ENCODE results near the gene TEX44. TPM values are rescaled to one million over a fixed set of nuclear protein-coding genes. Genes with fewer than 3 reads are reported as not detected.

Gene TEX44
- total and polyA plus RNA-seq, 9 of the 15 experiments (the other 6 are each of a cell fraction or from before 2014, with no cell fraction given) = not detected

DNA sequence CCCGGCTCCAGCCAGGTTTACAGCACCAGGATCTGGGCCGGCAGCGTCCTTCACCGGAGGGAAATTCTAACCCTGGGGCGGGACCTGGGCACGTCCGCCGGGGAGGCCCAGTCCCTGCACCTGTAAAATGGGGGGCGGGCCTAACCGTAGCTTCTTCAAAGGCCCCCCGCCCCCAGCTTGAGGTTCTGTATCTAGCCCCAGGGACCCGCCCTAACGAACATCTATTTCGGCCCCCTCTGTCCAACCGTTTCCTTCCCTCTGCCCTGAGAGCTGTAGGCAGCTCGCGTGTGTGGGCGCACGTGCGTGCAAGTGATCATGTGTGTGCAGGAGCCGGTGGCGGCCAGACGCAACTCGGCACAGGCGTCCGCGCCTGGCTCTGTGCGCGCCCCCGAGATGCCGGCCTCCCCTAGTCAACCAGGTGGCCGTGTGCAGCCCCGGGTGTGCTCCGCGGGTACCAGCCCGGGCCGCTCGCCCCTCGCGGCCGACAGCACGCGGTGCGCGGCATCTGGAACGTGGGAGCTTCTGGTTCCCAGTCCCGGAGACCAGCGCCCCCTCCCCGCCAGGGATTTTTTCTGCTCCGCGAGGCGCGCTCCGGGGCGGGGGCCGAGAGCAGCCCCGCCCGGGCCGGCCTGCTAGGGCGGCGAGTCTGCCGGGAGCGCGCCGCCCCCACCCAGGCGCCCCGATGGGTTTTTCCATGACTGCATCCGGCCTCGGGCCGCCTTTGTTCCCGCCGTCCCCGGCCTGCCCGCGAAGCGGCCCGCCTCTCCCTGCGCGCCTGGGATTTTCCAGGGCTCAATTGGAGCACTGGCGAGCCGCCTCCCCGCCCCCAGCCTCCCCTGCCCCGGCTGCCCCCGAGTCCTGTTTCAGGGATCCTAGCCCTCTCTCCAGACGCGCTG lies 21.2 kb downstream of the TEX44 start (continued):
- TF ChIP-seq, protein P1, sequence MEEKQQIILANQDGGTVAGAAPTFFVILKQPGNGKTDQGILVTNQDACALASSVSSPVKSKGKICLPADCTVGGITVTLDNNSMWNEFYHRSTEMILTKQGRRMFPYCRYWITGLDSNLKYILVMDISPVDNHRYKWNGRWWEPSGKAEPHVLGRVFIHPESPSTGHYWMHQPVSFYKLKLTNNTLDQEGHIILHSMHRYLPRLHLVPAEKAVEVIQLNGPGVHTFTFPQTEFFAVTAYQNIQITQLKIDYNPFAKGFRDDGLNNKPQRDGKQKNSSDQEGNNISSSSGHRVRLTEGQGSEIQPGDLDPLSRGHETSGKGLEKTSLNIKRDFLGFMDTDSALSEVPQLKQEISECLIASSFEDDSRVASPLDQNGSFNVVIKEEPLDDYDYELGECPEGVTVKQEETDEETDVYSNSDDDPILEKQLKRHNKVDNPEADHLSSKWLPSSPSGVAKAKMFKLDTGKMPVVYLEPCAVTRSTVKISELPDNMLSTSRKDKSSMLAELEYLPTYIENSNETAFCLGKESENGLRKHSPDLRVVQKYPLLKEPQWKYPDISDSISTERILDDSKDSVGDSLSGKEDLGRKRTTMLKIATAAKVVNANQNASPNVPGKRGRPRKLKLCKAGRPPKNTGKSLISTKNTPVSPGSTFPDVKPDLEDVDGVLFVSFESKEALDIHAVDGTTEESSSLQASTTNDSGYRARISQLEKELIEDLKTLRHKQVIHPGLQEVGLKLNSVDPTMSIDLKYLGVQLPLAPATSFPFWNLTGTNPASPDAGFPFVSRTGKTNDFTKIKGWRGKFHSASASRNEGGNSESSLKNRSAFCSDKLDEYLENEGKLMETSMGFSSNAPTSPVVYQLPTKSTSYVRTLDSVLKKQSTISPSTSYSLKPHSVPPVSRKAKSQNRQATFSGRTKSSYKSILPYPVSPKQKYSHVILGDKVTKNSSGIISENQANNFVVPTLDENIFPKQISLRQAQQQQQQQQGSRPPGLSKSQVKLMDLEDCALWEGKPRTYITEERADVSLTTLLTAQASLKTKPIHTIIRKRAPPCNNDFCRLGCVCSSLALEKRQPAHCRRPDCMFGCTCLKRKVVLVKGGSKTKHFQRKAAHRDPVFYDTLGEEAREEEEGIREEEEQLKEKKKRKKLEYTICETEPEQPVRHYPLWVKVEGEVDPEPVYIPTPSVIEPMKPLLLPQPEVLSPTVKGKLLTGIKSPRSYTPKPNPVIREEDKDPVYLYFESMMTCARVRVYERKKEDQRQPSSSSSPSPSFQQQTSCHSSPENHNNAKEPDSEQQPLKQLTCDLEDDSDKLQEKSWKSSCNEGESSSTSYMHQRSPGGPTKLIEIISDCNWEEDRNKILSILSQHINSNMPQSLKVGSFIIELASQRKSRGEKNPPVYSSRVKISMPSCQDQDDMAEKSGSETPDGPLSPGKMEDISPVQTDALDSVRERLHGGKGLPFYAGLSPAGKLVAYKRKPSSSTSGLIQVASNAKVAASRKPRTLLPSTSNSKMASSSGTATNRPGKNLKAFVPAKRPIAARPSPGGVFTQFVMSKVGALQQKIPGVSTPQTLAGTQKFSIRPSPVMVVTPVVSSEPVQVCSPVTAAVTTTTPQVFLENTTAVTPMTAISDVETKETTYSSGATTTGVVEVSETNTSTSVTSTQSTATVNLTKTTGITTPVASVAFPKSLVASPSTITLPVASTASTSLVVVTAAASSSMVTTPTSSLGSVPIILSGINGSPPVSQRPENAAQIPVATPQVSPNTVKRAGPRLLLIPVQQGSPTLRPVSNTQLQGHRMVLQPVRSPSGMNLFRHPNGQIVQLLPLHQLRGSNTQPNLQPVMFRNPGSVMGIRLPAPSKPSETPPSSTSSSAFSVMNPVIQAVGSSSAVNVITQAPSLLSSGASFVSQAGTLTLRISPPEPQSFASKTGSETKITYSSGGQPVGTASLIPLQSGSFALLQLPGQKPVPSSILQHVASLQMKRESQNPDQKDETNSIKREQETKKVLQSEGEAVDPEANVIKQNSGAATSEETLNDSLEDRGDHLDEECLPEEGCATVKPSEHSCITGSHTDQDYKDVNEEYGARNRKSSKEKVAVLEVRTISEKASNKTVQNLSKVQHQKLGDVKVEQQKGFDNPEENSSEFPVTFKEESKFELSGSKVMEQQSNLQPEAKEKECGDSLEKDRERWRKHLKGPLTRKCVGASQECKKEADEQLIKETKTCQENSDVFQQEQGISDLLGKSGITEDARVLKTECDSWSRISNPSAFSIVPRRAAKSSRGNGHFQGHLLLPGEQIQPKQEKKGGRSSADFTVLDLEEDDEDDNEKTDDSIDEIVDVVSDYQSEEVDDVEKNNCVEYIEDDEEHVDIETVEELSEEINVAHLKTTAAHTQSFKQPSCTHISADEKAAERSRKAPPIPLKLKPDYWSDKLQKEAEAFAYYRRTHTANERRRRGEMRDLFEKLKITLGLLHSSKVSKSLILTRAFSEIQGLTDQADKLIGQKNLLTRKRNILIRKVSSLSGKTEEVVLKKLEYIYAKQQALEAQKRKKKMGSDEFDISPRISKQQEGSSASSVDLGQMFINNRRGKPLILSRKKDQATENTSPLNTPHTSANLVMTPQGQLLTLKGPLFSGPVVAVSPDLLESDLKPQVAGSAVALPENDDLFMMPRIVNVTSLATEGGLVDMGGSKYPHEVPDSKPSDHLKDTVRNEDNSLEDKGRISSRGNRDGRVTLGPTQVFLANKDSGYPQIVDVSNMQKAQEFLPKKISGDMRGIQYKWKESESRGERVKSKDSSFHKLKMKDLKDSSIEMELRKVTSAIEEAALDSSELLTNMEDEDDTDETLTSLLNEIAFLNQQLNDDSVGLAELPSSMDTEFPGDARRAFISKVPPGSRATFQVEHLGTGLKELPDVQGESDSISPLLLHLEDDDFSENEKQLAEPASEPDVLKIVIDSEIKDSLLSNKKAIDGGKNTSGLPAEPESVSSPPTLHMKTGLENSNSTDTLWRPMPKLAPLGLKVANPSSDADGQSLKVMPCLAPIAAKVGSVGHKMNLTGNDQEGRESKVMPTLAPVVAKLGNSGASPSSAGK (IDR thresholded peaks at IDR 0.05) = peak; percentile 93
- no peak for TF ChIP-seq RFX1 (IDR thresholded peaks at IDR 0.05)
- TF ChIP-seq TRIM24 (IDR thresholded peaks at IDR 0.05) = no peak
- no peak for TF ChIP-seq SNIP1 (IDR thresholded peaks at IDR 0.05; ENCODE audit: low read depth)
- peak; percentile 68 for TF ChIP-seq RBFOX2 (IDR thresholded peaks at IDR 0.05; ENCODE audit: low read depth, low read length)
- TF ChIP-seq, protein P2, sequence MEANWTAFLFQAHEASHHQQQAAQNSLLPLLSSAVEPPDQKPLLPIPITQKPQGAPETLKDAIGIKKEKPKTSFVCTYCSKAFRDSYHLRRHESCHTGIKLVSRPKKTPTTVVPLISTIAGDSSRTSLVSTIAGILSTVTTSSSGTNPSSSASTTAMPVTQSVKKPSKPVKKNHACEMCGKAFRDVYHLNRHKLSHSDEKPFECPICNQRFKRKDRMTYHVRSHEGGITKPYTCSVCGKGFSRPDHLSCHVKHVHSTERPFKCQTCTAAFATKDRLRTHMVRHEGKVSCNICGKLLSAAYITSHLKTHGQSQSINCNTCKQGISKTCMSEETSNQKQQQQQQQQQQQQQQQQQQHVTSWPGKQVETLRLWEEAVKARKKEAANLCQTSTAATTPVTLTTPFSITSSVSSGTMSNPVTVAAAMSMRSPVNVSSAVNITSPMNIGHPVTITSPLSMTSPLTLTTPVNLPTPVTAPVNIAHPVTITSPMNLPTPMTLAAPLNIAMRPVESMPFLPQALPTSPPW (CRISPR knock-in tag; IDR thresholded peaks at IDR 0.05) = peak; percentile 33; the same call in 1 of the 2 replicates
- TF ChIP-seq, protein P3, sequence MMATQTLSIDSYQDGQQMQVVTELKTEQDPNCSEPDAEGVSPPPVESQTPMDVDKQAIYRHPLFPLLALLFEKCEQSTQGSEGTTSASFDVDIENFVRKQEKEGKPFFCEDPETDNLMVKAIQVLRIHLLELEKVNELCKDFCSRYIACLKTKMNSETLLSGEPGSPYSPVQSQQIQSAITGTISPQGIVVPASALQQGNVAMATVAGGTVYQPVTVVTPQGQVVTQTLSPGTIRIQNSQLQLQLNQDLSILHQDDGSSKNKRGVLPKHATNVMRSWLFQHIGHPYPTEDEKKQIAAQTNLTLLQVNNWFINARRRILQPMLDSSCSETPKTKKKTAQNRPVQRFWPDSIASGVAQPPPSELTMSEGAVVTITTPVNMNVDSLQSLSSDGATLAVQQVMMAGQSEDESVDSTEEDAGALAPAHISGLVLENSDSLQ (IDR thresholded peaks at IDR 0.05) = no peak
- no peak for TF ChIP-seq EP300 (IDR thresholded peaks at IDR 0.05; ENCODE audit: low read length)
- TF ChIP-seq ZNF75A (CRISPR knock-in tag; IDR thresholded peaks at IDR 0.05) = no peak
- peak; percentile 64; the same call in 1 of the 2 replicates for TF ChIP-seq BHLHE40 (IDR thresholded peaks at IDR 0.05; ENCODE audit: low read length)
- TF ChIP-seq ZNF197 (CRISPR knock-in tag; IDR thresholded peaks at IDR 0.05; ENCODE audit: low read depth) = no peak
- TF ChIP-seq ZNF384 (IDR thresholded peaks at IDR 0.05; ENCODE audit: low read depth, low read length) = no peak
